ENCODE data around the gene TCEA3.

The TCEA3 gene

DNA sequence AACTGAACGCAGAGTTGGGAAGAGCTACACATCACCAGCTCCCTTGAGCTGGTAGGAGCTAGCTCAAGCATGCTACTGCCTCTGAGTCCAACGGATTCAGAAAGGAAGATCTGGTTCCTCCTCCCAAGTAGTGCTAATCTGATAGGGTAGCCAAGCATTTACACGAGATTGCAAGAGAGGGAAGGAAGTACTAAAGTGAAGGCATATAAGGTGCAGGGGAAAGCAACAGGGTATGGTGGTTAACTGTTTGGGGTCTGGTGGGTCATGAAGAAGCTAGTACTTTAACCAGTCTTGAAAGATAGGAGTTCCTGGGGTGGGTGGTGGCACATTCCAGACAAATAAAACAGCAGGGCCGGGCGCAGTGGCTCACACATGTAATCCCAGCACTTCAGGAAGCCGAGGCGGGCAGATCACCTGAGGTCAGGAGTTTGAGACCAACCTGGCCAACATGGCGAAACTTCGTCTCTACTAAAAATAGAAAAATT, 34.7 kb downstream of the TCEA3 start:
- TF ChIP-seq GABPA (IDR thresholded peaks at IDR 0.05; ENCODE audit: low read depth) = no peak
- TF ChIP-seq REST (IDR thresholded peaks at IDR 0.05; ENCODE audit: insufficient replicate concordance, low read depth) = no peak
- no peak for TF ChIP-seq POLR2AphosphoS5 (IDR thresholded peaks at IDR 0.05; ENCODE audit: low read depth)
- no peak for TF ChIP-seq CTCF (IDR thresholded peaks at IDR 0.05; ENCODE audit: insufficient read depth, low read length)
- TF ChIP-seq SPI1 (IDR thresholded peaks at IDR 0.05; ENCODE audit: borderline replicate concordance, low read depth) = no peak
- no peak overlapping the region for H3K27ac ChIP-seq (replicated peaks)
- peak in 1 of 2 experiments; percentile 30 for DNase-seq (ENCODE audit: low read depth in 1 of 2, low spot score in 1 of 2)
- no peaks in the 10 kb centered on the region for H3K27me3 ChIP-seq (ENCODE audit: insufficient read depth, poor library complexity, severe bottlenecking)
- H3K4me3 ChIP-seq (replicated peaks; ENCODE audit: insufficient read depth, low read length) = no peak overlapping the region

GRCh38 chr1:23387494-23387893, 37.1 kb downstream of the TCEA3 start:
- DNase-seq (ENCODE audit: low read depth in 1 of 2, low spot score in 1 of 2) = no peak
- no peak overlapping the region for H3K4me3 ChIP-seq (replicated peaks; ENCODE audit: insufficient read depth, low read length)
- TF ChIP-seq SPI1 (IDR thresholded peaks at IDR 0.05; ENCODE audit: borderline replicate concordance, low read depth) (no peak), GABPA (IDR thresholded peaks at IDR 0.05; ENCODE audit: low read depth) (no peak), POLR2AphosphoS5 (IDR thresholded peaks at IDR 0.05; ENCODE audit: low read depth) (no peak), REST (IDR thresholded peaks at IDR 0.05; ENCODE audit: insufficient replicate concordance, low read depth) (no peak), CTCF (IDR thresholded peaks at IDR 0.05; ENCODE audit: insufficient read depth, low read length) (no peak)
- H3K27me3 ChIP-seq (ENCODE audit: insufficient read depth, poor library complexity, severe bottlenecking) = no peaks in the 10 kb centered on the region
- H3K27ac ChIP-seq (replicated peaks) = no peak overlapping the region

- no peak overlapping the region for H3K27ac ChIP-seq (replicated peaks)
- DNase-seq (ENCODE audit: low read depth in 1 of 2, low spot score in 1 of 2) = no peak
- no peak for TF ChIP-seq SPI1 (IDR thresholded peaks at IDR 0.05; ENCODE audit: borderline replicate concordance, low read depth)
- TF ChIP-seq REST (IDR thresholded peaks at IDR 0.05; ENCODE audit: insufficient replicate concordance, low read depth) = no peak
- TF ChIP-seq POLR2AphosphoS5 (IDR thresholded peaks at IDR 0.05; ENCODE audit: low read depth) = no peak
- TF ChIP-seq GABPA (IDR thresholded peaks at IDR 0.05; ENCODE audit: low read depth) = no peak
- TF ChIP-seq CTCF (IDR thresholded peaks at IDR 0.05; ENCODE audit: insufficient read depth, low read length) = no peak
- H3K27me3 ChIP-seq (ENCODE audit: insufficient read depth, poor library complexity, severe bottlenecking) = no peaks in the 10 kb centered on the region
- H3K4me3 ChIP-seq (replicated peaks; ENCODE audit: insufficient read depth, low read length) = no peak overlapping the region
Measured at GRCh38 chr1:23385119-23385621, 39.4 kb downstream of the TCEA3 start.

Measured in HL-60 (cell line).